Measurements from ENCODE around the gene MROH9.

MROH9 gene

GRCh38 chr1:171075041-171075440 is 139.7 kb downstream of the MROH9 start:
- no peak overlapping the region for H3K4me2 ChIP-seq (ENCODE audit: insufficient read depth, low read length)
- H3K9me3 ChIP-seq (ENCODE audit: insufficient read depth, low read length, severe bottlenecking), result no peaks in the 10 kb centered on the region
- DNase-seq, result no peak
- no peaks in the 10 kb centered on the region for H3K79me2 ChIP-seq (ENCODE audit: insufficient read depth, low read length)
- H3K4me1 ChIP-seq (ENCODE audit: insufficient read depth, low read length), result no peaks in the 10 kb centered on the region
- H3K9ac ChIP-seq (ENCODE audit: low read depth, low read length), result no peak overlapping the region
- TF ChIP-seq CTCF (IDR thresholded peaks at IDR 0.05; ENCODE audit: borderline replicate concordance, extremely low read depth, low read length, poor library complexity, severe bottlenecking) (no peak), EZH2 (IDR thresholded peaks at IDR 0.05; ENCODE audit: borderline replicate concordance, low read depth, low read length, severe bottlenecking) (no peak)
- no peak overlapping the region for H3K27ac ChIP-seq (ENCODE audit: low read length)
- no peak overlapping the region for H2AFZ ChIP-seq (ENCODE audit: low read depth, low read length)
- H3K27me3 ChIP-seq (ENCODE audit: insufficient read depth, low read length, poor library complexity), result no peaks in the 10 kb centered on the region
- no peak for ATAC-seq (ENCODE audit: insufficient read depth, low read depth)
- no peaks in the 10 kb centered on the region for H3K36me3 ChIP-seq (ENCODE audit: insufficient read depth, low read length)
- H3K4me3 ChIP-seq (ENCODE audit: low read depth in 1 of 2, low read length in 2 of 2), result no peak overlapping the region
- H4K20me1 ChIP-seq (ENCODE audit: insufficient read depth, low read length), result no peaks in the 10 kb centered on the region

DNA sequence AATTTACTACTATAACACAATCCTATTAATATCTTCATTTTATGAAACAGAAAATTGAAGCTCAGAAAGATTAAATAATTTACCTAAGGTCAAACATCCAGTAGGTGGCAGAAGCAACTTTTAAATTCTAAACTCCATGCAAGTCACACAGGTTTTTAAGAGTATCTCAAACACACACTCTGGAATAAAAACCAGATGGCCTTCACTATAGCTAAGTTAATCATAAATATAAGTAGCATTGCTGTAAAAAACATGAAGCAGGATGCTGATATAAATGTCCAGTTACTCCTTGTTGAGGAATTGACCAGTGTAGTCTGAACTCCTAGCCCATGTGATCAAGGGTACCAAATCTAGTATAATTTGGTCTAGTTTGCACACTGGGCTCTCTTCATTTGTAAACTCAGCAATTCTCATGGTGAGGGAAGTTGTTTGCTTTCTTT is 146.0 kb downstream of the MROH9 start:
- H3K79me2 ChIP-seq (ENCODE audit: insufficient read depth, low read length), result no peaks in the 10 kb centered on the region
- no peak for DNase-seq
- H3K27ac ChIP-seq (ENCODE audit: low read length), result no peak overlapping the region
- no peaks in the 10 kb centered on the region for H3K36me3 ChIP-seq (ENCODE audit: insufficient read depth, low read length)
- ATAC-seq (ENCODE audit: insufficient read depth, low read depth), result no peak
- H3K9ac ChIP-seq (ENCODE audit: low read depth, low read length), result no peak overlapping the region
- no peaks in the 10 kb centered on the region for H4K20me1 ChIP-seq (ENCODE audit: insufficient read depth, low read length)
- no peaks in the 10 kb centered on the region for H3K4me1 ChIP-seq (ENCODE audit: insufficient read depth, low read length)
- no peak overlapping the region for H3K4me3 ChIP-seq (ENCODE audit: low read depth in 1 of 2, low read length in 2 of 2)
- no peak overlapping the region for H3K4me2 ChIP-seq (ENCODE audit: insufficient read depth, low read length)
- H2AFZ ChIP-seq (ENCODE audit: low read depth, low read length), result no peak overlapping the region
- no peaks in the 10 kb centered on the region for H3K27me3 ChIP-seq (ENCODE audit: insufficient read depth, low read length, poor library complexity)
- TF ChIP-seq EZH2 (IDR thresholded peaks at IDR 0.05; ENCODE audit: borderline replicate concordance, low read depth, low read length, severe bottlenecking) (no peak), CTCF (IDR thresholded peaks at IDR 0.05; ENCODE audit: borderline replicate concordance, extremely low read depth, low read length, poor library complexity, severe bottlenecking) (peak; percentile 45)
- no peaks in the 10 kb centered on the region for H3K9me3 ChIP-seq (ENCODE audit: insufficient read depth, low read length, severe bottlenecking)

DNA sequence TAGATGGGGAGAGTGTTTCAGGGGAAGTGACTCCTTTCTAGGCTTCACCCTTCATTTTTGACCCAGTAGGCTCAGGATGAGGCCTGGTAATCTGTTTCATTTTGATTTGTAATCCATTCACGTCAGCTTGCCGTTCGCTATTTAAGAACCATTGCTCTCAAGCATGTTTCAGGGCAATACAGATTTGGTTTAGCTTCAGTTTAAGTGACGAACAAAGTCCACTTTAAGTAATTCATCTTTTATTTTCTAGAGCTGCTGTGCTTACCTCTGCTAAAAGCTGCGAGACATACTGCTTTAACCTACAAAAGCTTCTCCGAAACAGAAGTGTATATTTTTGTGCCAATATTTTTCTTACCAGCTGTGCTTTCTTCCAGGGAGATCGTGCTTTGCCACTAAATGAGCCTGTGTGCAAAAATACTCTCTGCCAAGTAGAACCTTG is 146.4 kb downstream of the MROH9 start:
- Histone ChIP-seq H4K20me1 (ENCODE audit: insufficient read depth, low read length) (no peaks in the 10 kb centered on the region), H3K4me2 (ENCODE audit: insufficient read depth, low read length) (no peak overlapping the region), H3K9ac (ENCODE audit: low read depth, low read length) (no peak overlapping the region), H3K4me1 (ENCODE audit: insufficient read depth, low read length) (no peaks in the 10 kb centered on the region), H3K36me3 (ENCODE audit: insufficient read depth, low read length) (no peaks in the 10 kb centered on the region), H3K4me3 (ENCODE audit: low read depth in 1 of 2, low read length in 2 of 2) (no peak overlapping the region), H2AFZ (ENCODE audit: low read depth, low read length) (no peak overlapping the region), H3K27me3 (ENCODE audit: insufficient read depth, low read length, poor library complexity) (no peaks in the 10 kb centered on the region), H3K79me2 (ENCODE audit: insufficient read depth, low read length) (no peaks in the 10 kb centered on the region), H3K9me3 (ENCODE audit: insufficient read depth, low read length, severe bottlenecking) (no peaks in the 10 kb centered on the region), H3K27ac (ENCODE audit: low read length) (no peak overlapping the region)
- TF ChIP-seq EZH2 (IDR thresholded peaks at IDR 0.05; ENCODE audit: borderline replicate concordance, low read depth, low read length, severe bottlenecking) (no peak), CTCF (IDR thresholded peaks at IDR 0.05; ENCODE audit: borderline replicate concordance, extremely low read depth, low read length, poor library complexity, severe bottlenecking) (no peak)
- no peak for ATAC-seq (ENCODE audit: insufficient read depth, low read depth)
- DNase-seq, result no peak

DNA sequence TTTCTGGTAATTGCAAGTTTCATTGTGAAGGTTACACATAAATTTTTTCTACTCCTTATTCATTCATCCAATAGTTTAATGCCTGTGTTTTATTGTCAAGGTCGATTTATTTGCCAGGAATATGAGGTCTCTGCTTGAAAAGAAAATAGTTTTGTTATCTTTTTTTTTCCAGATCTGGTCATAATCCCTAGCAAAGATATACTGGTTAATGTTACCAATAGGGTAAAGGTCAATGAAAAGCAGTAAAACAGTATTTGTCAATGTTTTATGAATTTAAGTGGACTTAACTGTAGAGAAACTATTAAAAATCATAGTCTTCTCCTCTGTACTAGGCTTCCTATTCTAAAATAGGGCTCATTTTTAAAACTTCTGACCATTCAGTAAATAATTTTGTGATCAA is 147.3 kb downstream of the MROH9 start:
- Histone ChIP-seq H3K27me3 (ENCODE audit: insufficient read depth, low read length, poor library complexity) (no peaks in the 10 kb centered on the region), H3K4me3 (ENCODE audit: low read depth in 1 of 2, low read length in 2 of 2) (no peak overlapping the region), H3K4me2 (ENCODE audit: insufficient read depth, low read length) (no peak overlapping the region), H3K9me3 (ENCODE audit: insufficient read depth, low read length, severe bottlenecking) (no peaks in the 10 kb centered on the region), H3K9ac (ENCODE audit: low read depth, low read length) (no peak overlapping the region), H3K79me2 (ENCODE audit: insufficient read depth, low read length) (no peaks in the 10 kb centered on the region), H3K4me1 (ENCODE audit: insufficient read depth, low read length) (no peaks in the 10 kb centered on the region), H3K36me3 (ENCODE audit: insufficient read depth, low read length) (no peaks in the 10 kb centered on the region), H4K20me1 (ENCODE audit: insufficient read depth, low read length) (no peaks in the 10 kb centered on the region), H3K27ac (ENCODE audit: low read length) (no peak overlapping the region), H2AFZ (ENCODE audit: low read depth, low read length) (no peak overlapping the region)
- TF ChIP-seq CTCF (IDR thresholded peaks at IDR 0.05; ENCODE audit: borderline replicate concordance, extremely low read depth, low read length, poor library complexity, severe bottlenecking) (no peak), EZH2 (IDR thresholded peaks at IDR 0.05; ENCODE audit: borderline replicate concordance, low read depth, low read length, severe bottlenecking) (no peak)
- DNase-seq, result no peak
- ATAC-seq (ENCODE audit: insufficient read depth, low read depth), result no peak

Data from DND-41 (cell line).